Thymus (tissue), 11 donors: ENCODE results near the gene KLHL6. TPM values are rescaled to one million over a fixed set of nuclear protein-coding genes. Genes with fewer than 3 reads are reported as not detected.

ENCODE experiments used
- DNase-seq, 9 donors: peaks; one replicate each; pipeline ENCODE4 v3.0.0-alpha.2; 2013; ENCODE audit warnings: low spot score in 9 of 9, low read depth in 6 of 9, missing footprints in 1 of 9
- H3K27ac ChIP-seq, 2 donors: one replicate each; pipeline ENCODE4 v1.5.1; 2013; ENCODE audit warnings: control low read depth in 1 of 2, low read depth in 1 of 2, low read length in 1 of 2, mild to moderate bottlenecking in 1 of 2, moderate library complexity in 1 of 2
- H3K27me3 ChIP-seq, 2 donors: one replicate each; pipeline ENCODE4 v1.5.1; 2013; ENCODE audit warnings: low read length in 1 of 2; ENCODE audit not compliant: control insufficient read depth in 2 of 2, insufficient read depth in 1 of 2
- H3K36me3 ChIP-seq, 2 donors: one replicate each; pipeline ENCODE4 v1.5.1; 2013; ENCODE audit warnings: low read length in 1 of 2, mild to moderate bottlenecking in 1 of 2, moderate library complexity in 1 of 2; ENCODE audit not compliant: control insufficient read depth in 2 of 2, insufficient read depth in 2 of 2
- H3K4me1 ChIP-seq, 2 donors: one replicate each; pipeline ENCODE4 v1.5.1; 2013; ENCODE audit warnings: low read length in 2 of 2; ENCODE audit not compliant: control insufficient read depth in 2 of 2, insufficient read depth in 2 of 2
- H3K4me3 ChIP-seq, 2 donors: one replicate each; pipeline ENCODE4 v1.5.1; 2013; ENCODE audit warnings: low read length in 2 of 2, control low read depth in 1 of 2, mild to moderate bottlenecking in 1 of 2
- H3K9me3 ChIP-seq, 2 donors: one replicate each; pipeline ENCODE4 v1.5.1; 2013; ENCODE audit warnings: low read length in 1 of 2, mild to moderate bottlenecking in 1 of 2; ENCODE audit not compliant: control insufficient read depth in 2 of 2, insufficient read depth in 1 of 2
- WGBS: extraction: QIAGEN DNeasy Blood & Tissue Kit; methylation state at CpG from one replicate; pipeline ENCODE4 v1.1.7; 2013; 5-methylcytosine and 5-hydroxymethylcytosine counted together
- polyA plus RNA-seq: library from polyadenylated mRNA; stranded (reverse); fragments of 200-250 nt; gene quantifications from one replicate; pipeline ENCODE4 v1.2.3, GENCODE V29; 2013
- total RNA-seq: library from RNA; stranded (reverse); fragments of 120-200 nt; gene quantifications from one replicate; pipeline ENCODE4 v1.2.4, GENCODE V29; 2013
- donor health status: healthy.

Gene KLHL6
- total and polyA plus RNA-seq, 2 donors, result 16.3 to 20.9 TPM

DNA sequence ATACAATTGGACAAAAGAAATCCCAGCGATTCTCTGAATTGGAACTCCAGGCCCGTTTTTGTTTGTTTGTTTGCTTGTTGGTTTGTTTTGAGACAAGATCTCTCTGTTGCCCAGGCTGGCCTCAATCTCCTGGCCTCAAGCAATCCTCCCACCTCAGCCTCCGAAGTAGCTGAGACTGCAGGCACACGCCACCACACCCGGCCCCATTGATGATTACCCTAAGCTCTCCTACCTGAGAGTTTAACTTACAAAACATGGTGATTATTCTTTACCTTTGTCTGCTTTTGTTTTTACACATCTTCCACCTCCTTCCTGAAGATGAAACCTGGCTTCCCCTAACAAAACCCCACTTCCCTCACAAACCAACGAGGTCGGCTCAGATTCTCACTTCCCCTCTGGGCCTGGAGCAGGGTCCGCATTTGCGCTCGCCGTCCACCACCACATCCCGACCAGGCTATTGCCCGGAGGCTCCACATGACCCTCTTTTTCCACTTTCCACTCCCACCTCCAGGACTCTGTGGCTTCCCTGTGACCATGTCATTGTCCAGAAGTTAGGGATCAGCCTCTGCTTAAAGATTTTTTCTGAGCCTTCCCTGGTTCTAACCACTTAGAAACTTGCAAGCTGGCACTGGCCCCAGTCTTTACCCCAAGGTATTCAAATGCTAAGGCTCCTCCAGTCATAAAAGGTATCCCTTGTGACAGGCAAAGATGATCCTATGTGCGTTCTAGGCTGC is 14.8 kb downstream of the KLHL6 start:
- Histone ChIP-seq H3K9me3 (peaks cover 0 to 6% of the 10 kb centered on the region in 2 donors), H3K4me1 (peaks cover 8 to 39% of the 10 kb centered on the region in 2 donors), H3K4me3 (no peak overlapping the region), H3K27ac (no peak overlapping the region), H3K27me3 (no peaks in the 10 kb centered on the region), H3K36me3 (peaks cover 4 to 10% of the 10 kb centered on the region in 2 donors)
- DNase-seq, result peak in 1 of 9 donors; percentile 25
- 60% methylated on average over 14 of the region's 14 CpGs for WGBS

DNA sequence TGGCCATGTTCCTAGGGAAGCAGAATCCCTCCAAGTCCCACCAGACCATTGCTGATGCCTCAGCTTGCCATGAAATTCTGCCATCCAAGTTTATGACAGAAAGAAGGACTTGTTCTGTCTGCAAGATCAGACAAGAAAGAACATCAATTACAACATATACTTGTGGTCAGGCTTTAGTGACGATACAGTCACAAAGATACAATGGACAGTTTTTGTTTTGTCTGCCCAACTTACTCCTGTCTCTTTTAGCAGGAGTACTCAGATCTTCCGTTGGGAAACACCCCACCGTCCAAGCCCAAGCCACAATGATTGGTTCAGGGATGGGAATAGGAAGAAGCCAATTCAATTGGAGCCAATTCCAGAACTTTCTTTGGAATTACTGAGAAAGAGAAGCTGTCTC is 15.7 kb downstream of the KLHL6 start:
- H3K27me3 ChIP-seq, result no peaks in the 10 kb centered on the region
- H3K27ac ChIP-seq, result no peak overlapping the region

DNA sequence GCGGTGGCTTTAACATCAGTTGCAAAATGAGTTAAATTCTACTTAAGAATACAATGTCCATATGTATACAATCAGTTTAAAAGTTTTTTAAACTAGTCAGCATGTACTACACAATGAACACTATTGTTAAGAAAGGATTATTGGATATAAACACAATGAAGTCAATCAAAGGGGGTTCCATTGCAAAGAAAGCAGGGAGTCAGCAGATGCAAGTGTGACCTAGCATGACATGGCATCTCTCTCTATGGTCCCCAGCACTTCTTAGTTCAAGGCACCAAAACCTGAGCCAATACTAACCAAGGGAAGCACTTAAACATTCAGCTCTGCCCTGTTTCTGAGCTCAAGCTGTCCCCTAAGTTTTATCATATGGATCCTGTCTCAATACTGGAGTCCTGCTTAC is 17.0 kb downstream of the KLHL6 start:
- DNase-seq, result no peak
- H3K9me3 ChIP-seq, result peaks cover 0 to 6% of the 10 kb centered on the region in 2 donors
- no peak overlapping the region for H3K4me3 ChIP-seq
- peaks cover 4 to 8% of the 10 kb centered on the region in 2 donors for H3K36me3 ChIP-seq
- H3K4me1 ChIP-seq, result peaks cover 8 to 39% of the 10 kb centered on the region in 2 donors
- WGBS, result 97% methylated on average over 1 of the region's 1 CpG
- no peaks in the 10 kb centered on the region for H3K27me3 ChIP-seq
- H3K27ac ChIP-seq, result no peak overlapping the region

More for the DNA sequence above, 15.7 kb downstream of the KLHL6 start:
- Histone ChIP-seq H3K4me1 (peaks cover 8 to 39% of the 10 kb centered on the region in 2 donors), H3K9me3 (peaks cover 0 to 6% of the 10 kb centered on the region in 2 donors), H3K4me3 (no peak overlapping the region), H3K36me3 (peaks cover 4 to 8% of the 10 kb centered on the region in 2 donors)
- WGBS, result 89% methylated on average over 3 of the region's 3 CpGs
- DNase-seq, result no peak

DNA sequence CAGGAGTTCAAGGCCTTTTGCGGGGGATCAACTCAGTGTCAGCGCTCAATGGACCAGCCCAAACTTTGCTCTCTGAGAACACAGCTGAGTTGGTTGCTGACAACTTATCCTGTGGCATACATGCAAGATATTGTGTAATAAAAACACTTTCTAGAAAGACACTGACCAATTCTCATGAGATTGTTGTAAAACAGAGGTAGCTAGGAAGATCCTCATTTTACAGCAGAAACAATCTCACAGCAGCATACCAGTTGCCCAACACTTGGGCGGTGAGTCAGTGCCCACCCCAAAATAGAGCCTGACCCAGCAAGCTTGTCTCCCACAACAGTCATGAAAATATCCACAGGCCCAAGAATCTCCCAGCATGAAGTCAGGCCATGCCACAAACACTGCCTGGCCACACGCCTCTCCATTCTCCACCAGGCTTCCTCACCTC is 18.2 kb downstream of the KLHL6 start:
- Histone ChIP-seq H3K4me1 (peaks cover 8 to 37% of the 10 kb centered on the region in 2 donors), H3K9me3 (peaks cover 0 to 6% of the 10 kb centered on the region in 2 donors), H3K36me3 (peaks cover 9% of the 10 kb centered on the region in 2 donors), H3K27me3 (no peaks in the 10 kb centered on the region), H3K4me3 (no peak overlapping the region), H3K27ac (no peak overlapping the region)
- WGBS, result 99% methylated on average over 4 of the region's 4 CpGs
- DNase-seq, result no peak

DNA sequence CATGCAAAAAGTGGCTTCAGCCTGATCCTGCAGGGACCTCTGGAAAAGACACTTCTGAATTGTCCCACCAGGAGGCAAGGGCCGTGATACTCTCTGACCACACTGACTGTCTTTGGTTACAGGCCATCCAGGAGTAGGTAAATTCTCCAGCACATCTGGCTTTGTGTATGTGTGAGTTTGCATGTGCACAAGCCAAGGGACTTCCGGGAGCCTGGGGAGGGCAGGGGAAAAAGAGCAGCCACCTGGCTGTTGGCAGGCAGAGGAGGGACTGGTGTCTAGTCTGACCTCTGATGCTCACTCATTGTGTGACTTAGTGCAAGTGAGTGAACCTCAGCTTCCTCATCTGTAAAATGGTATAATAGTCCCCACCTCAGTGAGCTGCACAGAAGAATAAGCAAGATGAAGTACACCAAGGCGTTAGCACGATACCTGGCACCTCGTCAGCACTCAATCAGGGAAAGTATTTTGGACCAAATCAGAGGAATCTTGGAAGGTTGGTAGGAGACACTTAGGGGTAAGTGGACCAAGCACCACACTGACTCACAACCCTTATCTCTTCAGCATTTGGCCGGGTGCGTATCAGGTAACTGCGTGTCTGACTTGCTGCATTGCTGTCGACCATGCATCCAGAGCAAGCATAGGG is 19.1 kb downstream of the KLHL6 start:
- Histone ChIP-seq H3K27me3 (no peaks in the 10 kb centered on the region), H3K27ac (no peak overlapping the region), H3K9me3 (peaks cover 0 to 6% of the 10 kb centered on the region in 2 donors), H3K4me3 (no peak overlapping the region), H3K36me3 (peaks cover 12 to 13% of the 10 kb centered on the region in 2 donors), H3K4me1 (peaks cover 3 to 28% of the 10 kb centered on the region in 2 donors)
- DNase-seq, result no peak
- WGBS, result 93% methylated on average over 9 of the region's 9 CpGs

DNA sequence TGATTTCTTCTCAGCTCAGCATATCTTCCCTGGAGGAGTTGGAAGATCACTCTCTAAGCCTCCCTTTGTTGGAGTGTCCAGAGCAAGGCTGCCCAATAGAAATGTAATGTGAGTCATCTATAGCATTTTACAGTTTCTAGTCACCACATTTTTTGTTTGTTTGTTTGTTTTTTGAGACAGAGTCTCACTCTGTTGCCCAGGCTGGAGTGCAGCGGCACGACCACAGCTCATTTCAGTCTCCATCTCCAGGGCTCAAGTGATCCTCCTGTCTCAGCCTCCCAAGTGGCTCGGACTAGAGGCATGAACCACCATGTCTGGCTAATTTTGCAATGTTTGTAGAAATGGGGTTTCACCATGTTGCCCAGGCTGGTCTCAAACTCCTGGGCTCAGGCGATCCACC is 21.3 kb downstream of the KLHL6 start:
- Histone ChIP-seq H3K4me3 (no peak overlapping the region), H3K36me3 (peaks cover 9 to 10% of the 10 kb centered on the region in 2 donors), H3K27me3 (no peaks in the 10 kb centered on the region), H3K27ac (no peak overlapping the region), H3K9me3 (peaks cover 0 to 2% of the 10 kb centered on the region in 2 donors), H3K4me1 (peaks cover 0 to 17% of the 10 kb centered on the region in 2 donors)
- WGBS, result 97% methylated on average over 4 of the region's 4 CpGs
- no peak for DNase-seq

DNA sequence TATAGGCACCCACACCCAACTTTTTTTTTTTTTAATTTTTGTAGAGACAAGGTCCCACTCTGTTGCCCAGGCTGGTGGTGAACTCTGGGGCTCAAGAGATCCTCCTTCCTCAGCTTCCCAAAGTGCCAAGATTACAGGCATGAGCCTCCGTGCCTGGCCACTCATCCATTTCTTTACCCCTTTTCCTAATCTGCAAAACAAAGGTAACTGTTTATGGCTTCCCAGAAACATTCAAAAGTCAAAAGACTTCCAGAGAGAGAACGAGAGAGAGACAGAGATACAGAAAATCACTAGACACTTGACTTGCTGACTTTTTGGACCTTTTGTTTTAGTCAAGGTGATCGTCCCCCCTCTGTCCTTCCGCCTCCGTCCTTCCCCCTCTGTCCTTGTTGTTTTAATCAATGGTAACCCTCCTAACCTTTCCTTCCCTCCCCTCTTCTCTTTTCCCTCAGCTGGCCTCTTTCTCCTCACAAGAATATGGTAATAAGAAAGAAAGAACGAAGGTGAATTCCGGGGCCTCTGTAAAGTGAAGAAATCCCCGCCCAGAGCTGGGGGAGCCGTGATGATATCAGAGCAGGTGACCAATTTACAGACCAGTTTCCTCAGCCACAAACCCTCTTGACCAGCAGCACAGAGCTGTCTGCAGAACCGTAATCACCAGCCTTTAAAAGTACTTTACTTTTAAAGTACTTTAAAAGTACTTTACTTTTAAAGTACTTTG is 21.9 kb downstream of the KLHL6 start:
- peaks cover 9 to 11% of the 10 kb centered on the region in 2 donors for H3K36me3 ChIP-seq
- 95% methylated on average over 10 of the region's 10 CpGs for WGBS
- no peaks in the 10 kb centered on the region for H3K9me3 ChIP-seq
- H3K4me1 ChIP-seq, result peaks cover 0 to 10% of the 10 kb centered on the region in 2 donors
- no peak overlapping the region for H3K4me3 ChIP-seq
- no peak for DNase-seq
- no peaks in the 10 kb centered on the region for H3K27me3 ChIP-seq
- H3K27ac ChIP-seq, result no peak overlapping the region

DNA sequence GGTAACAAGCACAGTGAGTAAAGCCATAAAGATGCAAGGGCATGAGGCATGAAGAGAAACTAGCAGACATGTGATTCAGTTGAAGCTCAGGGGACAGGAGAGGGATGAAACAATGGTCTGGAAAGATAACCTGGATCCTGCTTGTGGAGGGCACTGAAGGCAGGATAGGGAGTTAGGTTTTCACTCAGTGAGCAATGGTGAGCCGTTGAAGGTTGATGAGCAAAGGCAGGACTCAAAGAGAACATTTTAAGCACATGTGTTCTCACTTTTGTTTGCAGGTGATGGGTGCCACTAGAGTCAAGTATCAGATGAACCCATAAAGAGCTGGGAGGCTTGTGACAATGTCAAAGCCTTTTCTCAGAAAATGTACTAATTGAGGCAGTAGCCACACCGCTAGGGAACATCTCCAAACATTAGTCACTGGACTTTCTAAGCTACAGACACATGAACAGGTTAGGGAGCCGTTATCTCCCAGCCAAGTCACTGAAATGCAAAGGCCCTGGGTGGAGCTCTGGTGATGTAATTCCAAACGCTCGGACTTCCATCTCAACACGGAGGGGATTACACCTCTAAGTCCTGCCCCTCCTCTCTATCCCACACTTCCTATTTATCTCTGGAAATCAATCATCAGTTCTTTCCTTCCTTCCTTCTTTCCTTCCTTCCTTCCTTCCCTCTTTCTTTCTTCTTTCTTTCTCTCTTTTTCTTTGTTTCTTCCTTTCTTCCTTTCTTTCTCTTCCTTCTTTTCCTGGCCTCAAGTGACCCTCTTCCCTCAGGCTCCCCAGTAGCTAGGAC is 22.7 kb downstream of the KLHL6 start:
- no peaks in the 10 kb centered on the region for H3K27me3 ChIP-seq
- no peaks in the 10 kb centered on the region for H3K9me3 ChIP-seq
- no peak for DNase-seq
- peaks cover 10 to 17% of the 10 kb centered on the region in 2 donors for H3K36me3 ChIP-seq
- no peak overlapping the region for H3K27ac ChIP-seq
- no peak overlapping the region for H3K4me3 ChIP-seq
- WGBS, result 89% methylated on average over 6 of the region's 6 CpGs
- H3K4me1 ChIP-seq, result peaks cover 0 to 17% of the 10 kb centered on the region in 2 donors
